ENCODE data around the gene PER1. TPM values are rescaled to one million over a fixed set of nuclear protein-coding genes. Genes with fewer than 3 reads are reported as not detected.

PER1 gene
- total and polyA plus RNA-seq, 9 of the 15 experiments (the other 6 are each of a cell fraction or from before 2014, with no cell fraction given): 0.13 to 26.0 (median 3.4) TPM

- no peak for TF ChIP-seq NR4A1 (CRISPR knock-in tag; IDR thresholded peaks at IDR 0.05)
- TF ChIP-seq NR4A1 (tag; IDR thresholded peaks at IDR 0.05): no peak
- peak; percentile 45; the same call in 1 of the 2 replicates for TF ChIP-seq BHLHE40 (IDR thresholded peaks at IDR 0.05; ENCODE audit: low read length)
- TF ChIP-seq HLTF (IDR thresholded peaks at IDR 0.05): 0 out of 2 replicates have a peak, but pooled peaks have one; percentile 60
- TF ChIP-seq BCL6 (CRISPR knock-in tag; IDR thresholded peaks at IDR 0.05): no peak
- TF ChIP-seq NCOA6 (IDR thresholded peaks at IDR 0.05): no peak
- TF ChIP-seq ZFPM2 (CRISPR knock-in tag; IDR thresholded peaks at IDR 0.05): no peak
- TF ChIP-seq NFIC (IDR thresholded peaks at IDR 0.05): peak; percentile 51
- TF ChIP-seq ZNF12 (CRISPR knock-in tag; IDR thresholded peaks at IDR 0.05): peak; percentile 85; the same call in 1 of the 2 replicates
- no peak for TF ChIP-seq NR2C1 (IDR thresholded peaks at IDR 0.05)
- peak; percentile 32; the same call in 1 of the 2 replicates for TF ChIP-seq NR2C1 (tag; IDR thresholded peaks at IDR 0.05)
- no peak for TF ChIP-seq ATF1 (CRISPR knock-in tag; IDR thresholded peaks at IDR 0.05)
- peak; percentile 75 for TF ChIP-seq ATF1 (tag; IDR thresholded peaks at IDR 0.05)
- TF ChIP-seq SOX6 (IDR thresholded peaks at IDR 0.05): peak; percentile 56; the same call in 1 of the 2 replicates
- peak; percentile 24; the same call in 1 of the 2 replicates for TF ChIP-seq ZKSCAN1 (IDR thresholded peaks at IDR 0.05; ENCODE audit: low read depth, low read length)
- TF ChIP-seq MXI1 (IDR thresholded peaks at IDR 0.05; ENCODE audit: low read depth, low read length): 0 out of 2 replicates have a peak, but pooled peaks have one; percentile 35
- peak; percentile 27; the same call in 1 of the 2 replicates for TF ChIP-seq RAD51 (IDR thresholded peaks at IDR 0.05; ENCODE audit: borderline replicate concordance, low read depth)
- peak; percentile 17 to 89; a peak in 3 of 4 replicates for TF ChIP-seq HDAC1 (IDR thresholded peaks at IDR 0.05)
- TF ChIP-seq HMGXB4 (CRISPR knock-in tag; IDR thresholded peaks at IDR 0.05): peak; percentile 88
- TF ChIP-seq KAT7 (CRISPR knock-in tag; IDR thresholded peaks at IDR 0.05; ENCODE audit: borderline replicate concordance): 0 out of 2 replicates have a peak, but pooled peaks have one; percentile 92
- TF ChIP-seq XRCC5 (IDR thresholded peaks at IDR 0.05; ENCODE audit: low read depth, low read length): no peak
- TF ChIP-seq BCOR (IDR thresholded peaks at IDR 0.05): peak; percentile 75; the same call in 1 of the 2 replicates
- no peak for TF ChIP-seq SETDB1 (IDR thresholded peaks at IDR 0.05; ENCODE audit: low read length)
- no peak for TF ChIP-seq JUNB (CRISPR knock-in tag; conservative IDR thresholded peaks at IDR 0.05)
- no peak for TF ChIP-seq ZC3H4 (CRISPR knock-in tag; IDR thresholded peaks at IDR 0.05; ENCODE audit: borderline replicate concordance)
- TF ChIP-seq ETV1 (tag; conservative IDR thresholded peaks at IDR 0.05; ENCODE audit: low read depth): peak; percentile 76
Observed at GRCh38 chr17:8186787-8187516, 34.7 kb upstream of the PER1 start (continued).

Measured in K562 (cell line).